CD4-positive, CD25-positive, alpha-beta regulatory T cell (primary cell): ENCODE results near the gene RPS25. TPM values are rescaled to one million over a fixed set of nuclear protein-coding genes. Genes with fewer than 3 reads are reported as not detected.
"Not testable (repeated sequence)": the region's sequence is repeated elsewhere in the genome, so short reads cannot be mapped to it uniquely, and the experiment has no call there.

Source experiments
- ATAC-seq, 2 donors: fragments of 150-1000 bp; cut with Tn5 transposase; one replicate each; pipeline ENCODE4 v1.10.0; 2021; ENCODE audit warnings: low read depth in 2 of 2, moderate number of reproducible peaks in 2 of 2, moderate library complexity in 1 of 2
- DNase-seq, 3 donors: peaks; one replicate each; pipeline versions ENCODE4 v3.0.0 to v3.0.0-alpha.2; 2012 to 2022; ENCODE audit warnings: mixed read lengths in 1 of 3
- H3K27ac ChIP-seq: one replicate; pipeline ENCODE4 v1.7.0; 2013; ENCODE audit warnings: mild to moderate bottlenecking, low read length; ENCODE audit not compliant: insufficient read depth, poor library complexity, severe bottlenecking
- H3K27me3 ChIP-seq: one replicate; pipeline ENCODE4 v1.7.0; 2013; ENCODE audit warnings: low read length; ENCODE audit not compliant: control insufficient read depth, insufficient read depth
- H3K36me3 ChIP-seq: one replicate; pipeline ENCODE4 v1.7.0; 2013; ENCODE audit warnings: mild to moderate bottlenecking, low read length, moderate library complexity; ENCODE audit not compliant: control insufficient read depth, insufficient read depth
- H3K4me1 ChIP-seq: 2 replicates; pipeline ENCODE4 v1.7.0; 2013; ENCODE audit warnings: mild to moderate bottlenecking, low read length; ENCODE audit not compliant: insufficient read depth, control insufficient read depth, poor library complexity, severe bottlenecking
- H3K4me3 ChIP-seq: one replicate; pipeline ENCODE4 v1.7.0; 2013; ENCODE audit warnings: low read depth, mild to moderate bottlenecking, low read length, moderate library complexity
- H3K9me3 ChIP-seq, 2 experiments: 1 replicate in 1 of 2; 2 replicates in 1 of 2; pipeline ENCODE4 v1.7.0; 2013; ENCODE audit warnings: low read length in 2 of 2, mild to moderate bottlenecking in 1 of 2, moderate library complexity in 1 of 2; ENCODE audit not compliant: control insufficient read depth in 2 of 2
- H3K27ac Mint-ChIP-seq, 3 donors: one replicate each; pipeline ENCODE4 v1.8.0; 2020 to 2022; ENCODE audit warnings: mild to moderate bottlenecking in 3 of 3, mixed read lengths in 3 of 3, moderate library complexity in 2 of 3
- H3K27me3 Mint-ChIP-seq: one replicate; pipeline ENCODE4 v1.8.0; 2022; ENCODE audit warnings: mild to moderate bottlenecking, mixed read lengths
- H3K36me3 Mint-ChIP-seq: one replicate; pipeline ENCODE4 v1.8.0; 2020; ENCODE audit warnings: mixed read lengths
- H3K4me1 Mint-ChIP-seq, 4 donors: one replicate each; pipeline ENCODE4 v1.8.0; 2020 to 2022; ENCODE audit warnings: mixed read lengths in 4 of 4, mild to moderate bottlenecking in 1 of 4
- H3K4me3 Mint-ChIP-seq, 4 donors: one replicate each; pipeline ENCODE4 v1.8.0; 2020 to 2022; ENCODE audit warnings: mild to moderate bottlenecking in 4 of 4, mixed read lengths in 4 of 4, moderate library complexity in 3 of 4
- H3K9me3 Mint-ChIP-seq, 7 donors: one replicate each; pipeline ENCODE4 v1.8.0; 2020 to 2022; ENCODE audit warnings: mixed read lengths in 7 of 7, mild to moderate bottlenecking in 3 of 7, moderate library complexity in 2 of 7
- polyA plus RNA-seq, 4 donors: library from polyadenylated mRNA; unstranded; fragments of 300-500 nt; fragmentation: Illumina TruSeq; gene quantifications; one replicate each; pipeline ENCODE4 v1.2.3, GENCODE V29; 2021
- total RNA-seq: library from RNA; stranded (reverse); gene quantifications from one replicate; pipeline ENCODE4 v1.2.3, GENCODE V29; 2022

Gene RPS25
- total and polyA plus RNA-seq, 5 donors from 2014 or later = 1,801 to 5,953 (median 4,978) TPM

DNA sequence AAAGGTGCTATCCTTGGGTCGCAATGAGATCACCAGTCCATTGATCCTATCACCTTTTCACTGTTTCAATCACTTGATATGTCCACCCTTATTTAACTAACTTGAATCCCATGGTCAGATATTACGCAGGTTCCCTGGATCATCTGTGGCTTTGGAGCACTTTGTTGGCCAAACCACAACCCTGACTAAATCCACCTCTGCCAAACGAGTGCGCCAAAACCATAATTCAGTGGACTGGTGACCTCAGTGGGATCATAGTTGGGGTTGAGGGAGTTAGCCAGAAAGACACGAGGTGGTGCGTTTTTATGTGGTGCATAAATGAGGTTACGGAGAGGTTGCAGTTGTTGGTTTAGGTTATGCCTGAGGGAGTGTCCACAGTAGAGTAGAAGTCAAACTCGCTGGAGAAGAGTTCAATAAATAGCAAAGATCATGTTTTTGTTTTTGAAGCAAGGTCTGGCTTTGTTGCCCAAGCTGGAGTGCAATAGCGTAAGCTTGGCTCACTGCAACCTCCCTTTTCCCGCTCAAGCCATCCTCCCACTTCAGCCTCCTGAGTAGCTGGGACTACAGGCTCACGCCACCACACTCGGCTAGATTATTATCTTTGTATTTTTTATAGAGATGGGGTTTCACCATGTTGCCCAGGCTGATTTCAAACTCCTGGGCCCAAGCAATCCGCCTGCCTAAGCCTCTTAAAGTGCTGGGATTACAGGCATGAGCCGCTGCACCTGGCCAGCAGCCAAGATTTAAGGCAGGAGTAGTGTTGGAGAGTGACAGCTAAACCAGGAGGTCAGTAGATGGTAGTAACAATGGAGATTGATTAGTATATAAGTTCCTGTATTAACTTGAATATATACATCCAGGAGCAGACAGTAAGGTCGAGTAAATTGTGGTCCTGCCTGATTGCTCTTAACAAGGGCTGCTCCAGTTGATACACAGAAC, 42.1 kb downstream of the RPS25 start:
- Mint-ChIP-seq H3K27me3 (peaks cover 10% of the 10 kb centered on the region), H3K27ac (peak overlapping the region in 1 of 3 donors; percentile 27), H3K9me3 (peaks cover 0 to 3% (median 0%) of the 10 kb centered on the region in 7 donors), H3K4me1 (peaks cover 0 to 2% (median 0%) of the 10 kb centered on the region in 4 donors), H3K4me3 (no peak overlapping the region), H3K36me3 (no peaks in the 10 kb centered on the region)
- Histone ChIP-seq H3K27ac (no peak overlapping the region), H3K27me3 (peaks cover 5% of the 10 kb centered on the region), H3K4me3 (no peak overlapping the region), H3K4me1 (no peaks in the 10 kb centered on the region), H3K36me3 (no peaks in the 10 kb centered on the region), H3K9me3 (no peaks in the 10 kb centered on the region)
- DNase-seq = no peak
- ATAC-seq = no peak

DNA sequence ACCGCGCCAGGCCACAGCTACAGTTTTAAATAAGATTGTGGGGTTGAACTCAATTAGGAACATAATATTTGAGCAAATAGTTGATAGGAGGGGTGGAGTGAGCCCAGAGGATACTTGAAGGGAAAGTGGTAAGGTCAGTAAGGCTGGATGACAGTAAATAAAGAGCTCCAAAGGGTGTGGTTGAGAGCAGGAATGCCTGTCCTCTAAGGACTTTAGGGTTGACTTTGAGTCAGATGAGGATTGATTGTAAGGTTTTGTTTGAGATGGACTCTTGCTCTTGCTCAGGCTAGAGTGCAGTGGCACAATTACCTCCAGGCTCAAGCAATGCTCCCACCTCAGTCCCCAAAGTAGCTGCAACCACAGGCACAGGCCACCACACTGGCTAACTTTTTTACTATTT, 44.2 kb downstream of the RPS25 start:
- H3K27me3 Mint-ChIP-seq = peaks cover 23% of the 10 kb centered on the region
- ATAC-seq (no peak), DNase-seq (no peak)
- H3K27ac Mint-ChIP-seq = no peak overlapping the region
- no peaks in the 10 kb centered on the region for H3K36me3 Mint-ChIP-seq
- no peaks in the 10 kb centered on the region for H3K4me1 ChIP-seq
- peaks cover 0 to 2% (median 0%) of the 10 kb centered on the region in 4 donors for H3K4me1 Mint-ChIP-seq
- H3K27me3 ChIP-seq = peaks cover 5% of the 10 kb centered on the region
- H3K9me3 Mint-ChIP-seq = peaks cover 0 to 4% (median 0%) of the 10 kb centered on the region in 7 donors
- H3K36me3 ChIP-seq = no peaks in the 10 kb centered on the region
- no peak overlapping the region for H3K4me3 Mint-ChIP-seq
- no peak overlapping the region for H3K4me3 ChIP-seq
- H3K27ac ChIP-seq = no peak overlapping the region
- H3K9me3 ChIP-seq = no peaks in the 10 kb centered on the region

GRCh38 chr11:118971646-118972045, 46.5 kb downstream of the RPS25 start, which contains the start of gene FOXR1:
Gene FOXR1, plus strand, starts transcription at chr11:118971761. Its CDS starts 171 bp downstream, at chr11:118971932.
- Mint-ChIP-seq H3K9me3 (peaks cover 0 to 4% (median 0%) of the 10 kb centered on the region in 7 donors), H3K27ac (no peak within 1 kb of the TSS), H3K4me1 (no peaks in the 10 kb centered on the region), H3K36me3 (no peaks in the 10 kb centered on the region), H3K4me3 (no peak within 1 kb of the TSS), H3K27me3 (peaks cover 18% of the 10 kb centered on the region)
- peaks cover 3% of the 10 kb centered on the region for H3K27me3 ChIP-seq
- ATAC-seq = no peak
- DNase-seq = no peak
- H3K9me3 ChIP-seq = no peaks in the 10 kb centered on the region
- H3K36me3 ChIP-seq = no peaks in the 10 kb centered on the region
- H3K4me1 ChIP-seq = no peaks in the 10 kb centered on the region
- H3K27ac ChIP-seq = no peak within 1 kb of the TSS
- H3K4me3 ChIP-seq = no peak within 1 kb of the TSS

DNA sequence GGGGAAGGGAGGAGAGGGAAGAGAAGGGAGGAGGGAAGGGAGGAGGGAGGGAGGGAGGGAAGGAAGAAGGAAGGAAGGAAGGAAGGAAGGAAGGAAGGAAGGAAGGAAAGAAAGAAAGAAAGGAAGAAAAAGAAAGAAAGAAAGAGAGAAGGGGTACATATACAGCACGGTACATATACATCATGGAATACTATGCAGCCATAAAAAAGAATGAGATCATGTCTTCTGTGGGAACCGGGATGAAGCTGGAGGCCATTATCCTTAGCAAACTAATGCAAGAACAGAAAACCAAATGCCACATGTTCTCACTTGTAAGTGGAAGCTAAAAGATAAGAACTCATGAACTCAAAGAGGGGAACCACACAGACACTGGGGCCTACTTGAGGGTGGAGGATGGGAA, 48.6 kb downstream of the RPS25 start:
- not testable (repeated sequence) for H3K4me3 ChIP-seq, H3K9me3 ChIP-seq, ATAC-seq, H3K4me3 Mint-ChIP-seq, H3K4me1 ChIP-seq, H3K4me1 Mint-ChIP-seq, H3K36me3 ChIP-seq, DNase-seq, H3K27ac ChIP-seq, H3K27me3 ChIP-seq, H3K9me3 Mint-ChIP-seq, H3K27ac Mint-ChIP-seq, H3K36me3 Mint-ChIP-seq
- H3K27me3 Mint-ChIP-seq = peaks cover 21% of the 10 kb centered on the region

Other genes with a start within 250 kb of the RPS25 start
- 293 TPM for gene DDX6, start 227.2 kb downstream of the RPS25 start, total RNA-seq
- gene DDX6, start 227.2 kb downstream of the RPS25 start, polyA plus RNA-seq = 100 to 1,000 TPM in 1 of 4 donors, 10 to 100 TPM in 3; 79.0 to 103 (median 94.6) TPM
- 4.8 TPM for gene CXCR5, start 134.5 kb downstream of the RPS25 start, total RNA-seq
- gene CXCR5, start 134.5 kb downstream of the RPS25 start, polyA plus RNA-seq = 10 to 100 TPM in 1 of 4 donors, 1 to 10 TPM in 3; 3.3 to 10.7 (median 6.0) TPM
- gene BCL9L, start 92.4 kb downstream of the RPS25 start, total RNA-seq = 229 TPM
- 1 to 10 TPM; 2.1 to 4.1 (median 3.1) TPM for gene BCL9L, start 92.4 kb downstream of the RPS25 start, polyA plus RNA-seq
- gene UPK2, start 62.0 kb downstream of the RPS25 start, total RNA-seq = not detected
- under 1 TPM; 0.19 to 0.42 (median 0.23) TPM for gene UPK2, start 62.0 kb downstream of the RPS25 start, polyA plus RNA-seq
- not detected for gene FOXR1, start 46.6 kb downstream of the RPS25 start, total RNA-seq
- not detected for gene FOXR1, start 46.6 kb downstream of the RPS25 start, polyA plus RNA-seq
- gene CENATAC, start 20.2 kb downstream of the RPS25 start, total RNA-seq = 116 TPM
- gene CENATAC, start 20.2 kb downstream of the RPS25 start, polyA plus RNA-seq = 10 to 100 TPM in 3 of 4 donors, 1 to 10 TPM in 1; 10.0 to 14.4 (median 11.9) TPM
- 82.9 TPM for gene TRAPPC4, start 423 bp upstream of the RPS25 start, total RNA-seq
- 100 to 1,000 TPM; 135 to 179 (median 151) TPM for gene TRAPPC4, start 423 bp upstream of the RPS25 start, polyA plus RNA-seq
- gene SLC37A4, start 12.5 kb upstream of the RPS25 start, total RNA-seq = 6.8 TPM
- gene SLC37A4, start 12.5 kb upstream of the RPS25 start, polyA plus RNA-seq = 10 to 100 TPM in 3 of 4 donors, 1 to 10 TPM in 1; 6.9 to 14.7 (median 10.8) TPM
- 108 TPM for gene HYOU1, start 38.9 kb upstream of the RPS25 start, total RNA-seq
- 10 to 100 TPM; 13.4 to 15.0 (median 14.6) TPM for gene HYOU1, start 38.9 kb upstream of the RPS25 start, polyA plus RNA-seq
- gene VPS11, start 49.5 kb upstream of the RPS25 start, total RNA-seq = 78.8 TPM
- 10 to 100 TPM; 53.2 to 59.2 (median 56.9) TPM for gene VPS11, start 49.5 kb upstream of the RPS25 start, polyA plus RNA-seq
- gene HMBS, start 66.5 kb upstream of the RPS25 start, total RNA-seq = 5.9 TPM
- 10 to 100 TPM; 11.2 to 15.5 (median 13.6) TPM for gene HMBS, start 66.5 kb upstream of the RPS25 start, polyA plus RNA-seq
- gene DPAGT1, start 83.5 kb upstream of the RPS25 start, total RNA-seq = 22.5 TPM
- gene DPAGT1, start 83.5 kb upstream of the RPS25 start, polyA plus RNA-seq = 10 to 100 TPM; 28.6 to 35.2 (median 32.6) TPM
- gene C2CD2L, start 89.0 kb upstream of the RPS25 start, total RNA-seq = 21.1 TPM
- 1 to 10 TPM; 2.1 to 4.6 (median 4.5) TPM for gene C2CD2L, start 89.0 kb upstream of the RPS25 start, polyA plus RNA-seq
- gene HINFP, start 103.2 kb upstream of the RPS25 start, total RNA-seq = 24.4 TPM
- 10 to 100 TPM in 3 of 4 donors, 1 to 10 TPM in 1; 10.0 to 18.1 (median 13.3) TPM for gene HINFP, start 103.2 kb upstream of the RPS25 start, polyA plus RNA-seq
- gene ABCG4, start 130.7 kb upstream of the RPS25 start, total RNA-seq = not detected
- gene ABCG4, start 130.7 kb upstream of the RPS25 start, polyA plus RNA-seq = not detected
- gene NLRX1, start 150.4 kb upstream of the RPS25 start, total RNA-seq = 7.8 TPM
- gene NLRX1, start 150.4 kb upstream of the RPS25 start, polyA plus RNA-seq = 1 to 10 TPM; 5.0 to 6.7 (median 5.8) TPM
- not detected for gene NHERF4, start 167.1 kb upstream of the RPS25 start, total RNA-seq
- gene NHERF4, start 167.1 kb upstream of the RPS25 start, polyA plus RNA-seq = not detected
- 35.6 TPM for gene CBL, start 188.0 kb upstream of the RPS25 start, total RNA-seq
- gene CBL, start 188.0 kb upstream of the RPS25 start, polyA plus RNA-seq = 10 to 100 TPM in 1 of 4 donors, 1 to 10 TPM in 3; 7.9 to 11.7 (median 8.8) TPM